Vagina (tissue), 2 donors: ENCODE measurements around the gene LRP2. TPM values are rescaled to one million over a fixed set of nuclear protein-coding genes. Genes with fewer than 3 reads are reported as not detected.
A peak's percentile ranks its signal among the peaks of the same experiment; 100 is the strongest.

Source experiments
- DNase-seq, 2 donors: peaks; one replicate each; pipeline ENCODE4 v3.0.0-alpha.2; 2017; ENCODE audit errors: extremely low spot score in 2 of 2
- H3K27ac ChIP-seq: fragments of 200-600 bp; sonication (generic); one replicate; pipeline ENCODE4 v1.5.1; 2019
- H3K27me3 ChIP-seq: fragments of 200-600 bp; sonication (generic); one replicate; pipeline ENCODE4 v1.5.1; 2019
- H3K36me3 ChIP-seq, 2 donors: fragments of 200-600 bp; sonication (generic); one replicate each; pipeline ENCODE4 v1.5.1; 2017 to 2019
- H3K4me1 ChIP-seq: fragments of 200-600 bp; sonication (generic); one replicate; pipeline ENCODE4 v1.5.1; 2019
- H3K4me3 ChIP-seq, 2 donors: fragments of 200-600 bp; sonication (generic); 1 replicate in 1 of 2; 2 replicates in 1 of 2; pipeline ENCODE4 v1.5.1; 2016 to 2019
- H3K9me3 ChIP-seq: fragments of 200-600 bp; sonication (generic); one replicate; pipeline ENCODE4 v1.5.1; 2019
- POLR2A ChIP-seq, 2 donors: fragments of 450-650 bp; IDR thresholded peaks; one replicate each; pipeline ENCODE4 v1.6.1; 2017; ENCODE audit warnings: antibody characterized with exemption in 2 of 2, mild to moderate bottlenecking in 2 of 2, moderate library complexity in 2 of 2
- POLR2AphosphoS5 ChIP-seq, 2 donors: sonication (generic); formaldehyde crosslinking; IDR thresholded peaks; one replicate each; pipeline ENCODE4 v1.9.0; 2017; ENCODE audit warnings: antibody characterized with exemption in 2 of 2, mild to moderate bottlenecking in 2 of 2, low read depth in 1 of 2; ENCODE audit not compliant: insufficient read depth in 1 of 2
- intact Hi-C: fragments of 100-400 bp; cut with DNase I; formaldehyde crosslinking; loops from one replicate; pipeline ENCODE4 v1.15.1; 2023
- total RNA-seq: library from RNA; depleted of rRNA; stranded (reverse); fragments of >200 nt; gene quantifications from one replicate; pipeline ENCODE4 v1.2.3, GENCODE V29; 2016
- TF ChIP-seq, protein P1 (sequence below), 3 experiments: fragments of 450-650 bp in 2 of 3; fragments of 200-600 bp in 1 of 3; sonication (generic) in 1 of 3; IDR thresholded peaks; one replicate each; pipeline ENCODE4 v1.5.1; 2017 to 2019; ENCODE audit warnings: antibody characterized with exemption in 3 of 3, mild to moderate bottlenecking in 2 of 3, moderate library complexity in 2 of 3

The LRP2 gene
- total RNA-seq, 1 donor from 2014 or later, result not detected

DNA sequence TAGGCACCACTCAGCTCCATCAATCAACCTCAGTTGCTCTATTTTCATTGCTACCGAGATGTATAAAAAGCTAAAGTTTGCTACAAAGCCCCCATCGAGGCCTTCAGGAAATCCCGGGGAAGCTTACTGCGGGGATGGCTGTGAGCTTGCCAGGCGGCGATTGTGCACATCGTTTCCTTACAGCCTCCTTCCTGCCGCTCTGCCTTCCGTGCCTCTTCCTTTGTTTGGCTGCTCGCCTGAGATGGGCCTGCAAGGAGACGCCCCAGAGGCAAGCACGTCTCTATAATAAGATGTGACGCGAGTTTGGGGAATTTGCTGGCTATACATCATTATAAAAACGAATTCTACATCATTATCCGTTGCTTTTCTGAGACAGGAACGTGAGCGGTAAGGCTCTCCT lies 251.4 kb downstream of the LRP2 start:
- Histone ChIP-seq H3K27me3 (no peaks in the 10 kb centered on the region), H3K36me3 (no peaks in the 10 kb centered on the region), H3K4me3 (no peak overlapping the region), H3K4me1 (peaks cover 11% of the 10 kb centered on the region), H3K27ac (no peak overlapping the region), H3K9me3 (no peaks in the 10 kb centered on the region)
- intact Hi-C loops, result no loop called here
- TF ChIP-seq POLR2A (IDR thresholded peaks at IDR 0.05), result no peak
- no peak for DNase-seq

DNA sequence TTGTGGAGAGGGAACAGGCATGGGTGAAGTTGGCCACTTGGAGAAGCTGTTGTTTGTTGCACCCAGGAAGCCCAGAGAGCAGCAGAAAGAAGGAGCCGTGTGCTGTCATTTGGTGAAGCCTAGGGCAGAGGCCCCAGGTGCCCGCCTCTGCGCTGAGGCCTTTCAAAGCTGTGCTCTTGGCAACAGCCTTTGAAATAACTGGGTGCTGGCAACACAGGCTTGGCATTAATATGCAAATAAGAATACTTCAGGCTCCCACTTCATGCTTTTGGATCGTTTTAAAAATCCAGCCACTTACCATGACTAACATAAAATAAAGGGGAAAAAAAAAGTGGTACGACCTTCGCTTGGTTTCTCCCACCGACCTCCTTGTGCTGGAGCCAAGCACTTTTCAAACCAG lies 251.9 kb downstream of the LRP2 start:
- H3K4me1 ChIP-seq, result peaks cover 11% of the 10 kb centered on the region
- TF ChIP-seq POLR2A (IDR thresholded peaks at IDR 0.05) (no peak), POLR2AphosphoS5 (IDR thresholded peaks at IDR 0.05; ENCODE audit: insufficient read depth in 1 of 2, low read depth in 1 of 2) (no peak)
- TF ChIP-seq, protein P1, sequence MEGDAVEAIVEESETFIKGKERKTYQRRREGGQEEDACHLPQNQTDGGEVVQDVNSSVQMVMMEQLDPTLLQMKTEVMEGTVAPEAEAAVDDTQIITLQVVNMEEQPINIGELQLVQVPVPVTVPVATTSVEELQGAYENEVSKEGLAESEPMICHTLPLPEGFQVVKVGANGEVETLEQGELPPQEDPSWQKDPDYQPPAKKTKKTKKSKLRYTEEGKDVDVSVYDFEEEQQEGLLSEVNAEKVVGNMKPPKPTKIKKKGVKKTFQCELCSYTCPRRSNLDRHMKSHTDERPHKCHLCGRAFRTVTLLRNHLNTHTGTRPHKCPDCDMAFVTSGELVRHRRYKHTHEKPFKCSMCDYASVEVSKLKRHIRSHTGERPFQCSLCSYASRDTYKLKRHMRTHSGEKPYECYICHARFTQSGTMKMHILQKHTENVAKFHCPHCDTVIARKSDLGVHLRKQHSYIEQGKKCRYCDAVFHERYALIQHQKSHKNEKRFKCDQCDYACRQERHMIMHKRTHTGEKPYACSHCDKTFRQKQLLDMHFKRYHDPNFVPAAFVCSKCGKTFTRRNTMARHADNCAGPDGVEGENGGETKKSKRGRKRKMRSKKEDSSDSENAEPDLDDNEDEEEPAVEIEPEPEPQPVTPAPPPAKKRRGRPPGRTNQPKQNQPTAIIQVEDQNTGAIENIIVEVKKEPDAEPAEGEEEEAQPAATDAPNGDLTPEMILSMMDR (IDR thresholded peaks at IDR 0.05), result no peak
- intact Hi-C loops, result no loop called here
- no peaks in the 10 kb centered on the region for H3K36me3 ChIP-seq
- no peak for DNase-seq
- no peaks in the 10 kb centered on the region for H3K27me3 ChIP-seq
- H3K27ac ChIP-seq, result no peak overlapping the region
- H3K4me3 ChIP-seq, result no peak overlapping the region
- no peaks in the 10 kb centered on the region for H3K9me3 ChIP-seq

DNA sequence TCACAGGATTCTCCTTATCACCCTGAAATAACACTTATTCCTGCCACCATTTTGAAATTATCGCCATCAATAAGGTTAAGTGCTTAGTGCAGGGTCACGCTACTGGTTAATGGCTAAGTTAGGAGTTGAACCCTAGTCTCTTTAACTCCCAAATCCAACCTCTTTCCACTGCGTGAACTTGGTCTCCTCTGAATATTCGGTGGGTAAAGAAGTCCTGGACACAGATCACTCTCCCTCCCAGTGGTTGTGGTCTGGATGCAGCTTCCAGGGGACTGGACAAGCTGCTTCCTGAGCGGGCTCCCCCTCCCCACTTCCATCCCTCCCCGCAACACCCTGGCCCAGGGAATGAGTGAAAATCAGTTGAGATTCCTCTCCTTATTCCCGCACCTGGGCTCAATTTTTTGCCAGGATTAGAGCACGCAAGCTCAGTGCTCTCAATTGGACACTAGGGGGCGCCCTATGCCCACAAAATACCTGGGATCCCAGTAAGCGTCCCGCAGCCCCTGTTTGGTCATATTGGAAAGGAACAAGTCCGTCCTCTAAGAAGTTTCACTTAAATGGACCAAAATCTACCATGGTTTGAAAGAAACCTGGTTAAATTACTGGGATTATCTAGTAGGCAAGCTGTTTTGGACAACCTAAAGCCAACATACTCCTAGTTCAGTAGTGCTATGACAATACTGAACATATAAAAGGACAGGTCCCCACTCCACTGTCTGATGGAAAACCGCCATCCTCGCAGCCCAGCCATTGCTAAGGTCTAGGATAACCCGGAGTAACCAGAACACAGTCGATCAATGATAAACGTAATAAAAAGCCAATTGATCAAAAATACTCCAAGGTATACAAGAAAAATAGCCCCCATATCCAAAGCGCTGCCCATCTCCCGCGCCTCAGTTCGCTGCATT lies 252.6 kb downstream of the LRP2 start:
- intact Hi-C loops, result no loop called here
- no peaks in the 10 kb centered on the region for H3K27me3 ChIP-seq
- no peaks in the 10 kb centered on the region for H3K36me3 ChIP-seq
- TF ChIP-seq POLR2A (IDR thresholded peaks at IDR 0.05) (no peak), POLR2AphosphoS5 (IDR thresholded peaks at IDR 0.05; ENCODE audit: insufficient read depth in 1 of 2, low read depth in 1 of 2) (no peak)
- TF ChIP-seq, protein P1 (IDR thresholded peaks at IDR 0.05), result peak; percentile 59 to 69 (median 66)
- DNase-seq, result no peak
- H3K4me3 ChIP-seq, result no peak overlapping the region
- no peaks in the 10 kb centered on the region for H3K9me3 ChIP-seq
- H3K27ac ChIP-seq, result no peak overlapping the region
- peaks cover 11% of the 10 kb centered on the region for H3K4me1 ChIP-seq

DNA sequence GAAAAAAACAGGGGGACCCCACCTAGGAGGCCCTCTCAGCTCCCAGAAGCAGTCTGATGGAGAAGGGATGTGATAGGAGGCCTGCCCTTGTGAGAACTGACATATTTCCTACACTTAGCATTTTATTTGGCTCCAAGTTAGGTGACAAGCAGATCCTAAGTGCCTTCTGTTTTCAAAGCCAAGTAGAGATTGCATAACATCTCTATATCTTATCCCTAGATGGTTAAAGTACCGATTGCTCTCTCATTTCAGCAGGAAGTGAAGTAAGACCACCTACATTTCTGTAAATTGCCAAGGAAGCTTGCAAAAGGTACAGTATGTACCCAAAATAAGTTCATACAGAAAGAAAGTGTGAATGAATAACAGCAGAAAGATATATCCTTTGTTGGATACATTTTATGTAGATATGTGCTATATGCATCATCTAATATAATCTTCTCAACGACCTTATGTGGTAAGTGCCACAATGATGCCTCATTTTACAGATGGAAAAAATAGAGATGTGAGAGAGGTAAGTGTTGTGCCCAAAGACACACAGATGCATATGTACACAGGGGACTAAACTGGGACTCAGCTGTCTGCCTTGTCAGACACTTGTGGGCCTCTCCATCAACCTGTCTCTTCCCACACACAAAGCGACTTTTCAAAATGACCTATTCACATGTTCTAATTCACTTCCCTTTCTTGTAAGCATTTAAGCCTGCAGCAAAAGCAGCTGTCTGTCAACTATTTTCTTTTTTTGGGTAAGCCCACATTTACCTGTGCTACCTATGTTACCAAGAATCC lies 254.0 kb downstream of the LRP2 start:
- Histone ChIP-seq H3K4me3 (no peak overlapping the region), H3K36me3 (no peaks in the 10 kb centered on the region), H3K9me3 (no peaks in the 10 kb centered on the region), H3K27me3 (no peaks in the 10 kb centered on the region), H3K4me1 (peaks cover 11% of the 10 kb centered on the region), H3K27ac (no peak overlapping the region)
- intact Hi-C loops, result no loop called here
- DNase-seq, result no peak
- TF ChIP-seq, protein P1 (IDR thresholded peaks at IDR 0.05), result no peak
- TF ChIP-seq POLR2AphosphoS5 (IDR thresholded peaks at IDR 0.05; ENCODE audit: insufficient read depth in 1 of 2, low read depth in 1 of 2) (no peak), POLR2A (IDR thresholded peaks at IDR 0.05) (no peak)

DNA sequence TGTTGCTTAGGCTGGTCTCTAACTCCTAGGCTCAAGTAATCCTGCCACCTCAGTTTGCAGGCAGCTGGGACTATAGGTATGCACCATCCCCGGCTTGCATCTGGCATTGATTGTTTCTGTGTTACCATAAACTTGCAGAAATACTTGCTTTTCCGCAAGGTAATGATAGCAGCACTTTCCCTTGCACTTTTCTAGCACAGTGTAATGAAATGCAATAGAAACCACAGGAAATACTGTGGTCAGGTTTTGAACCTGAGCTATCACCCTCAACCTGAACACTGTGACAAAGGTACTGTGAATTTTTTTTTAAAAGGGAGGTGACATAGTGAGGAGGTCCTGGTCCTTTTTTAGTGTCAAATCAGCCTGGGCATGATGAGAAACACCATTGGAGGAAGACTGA lies 254.7 kb downstream of the LRP2 start:
- Histone ChIP-seq H3K4me1 (peaks cover 11% of the 10 kb centered on the region), H3K4me3 (no peak overlapping the region), H3K9me3 (no peaks in the 10 kb centered on the region), H3K36me3 (no peaks in the 10 kb centered on the region), H3K27me3 (no peaks in the 10 kb centered on the region), H3K27ac (no peak overlapping the region)
- intact Hi-C loops, result no loop called here
- TF ChIP-seq, protein P1 (IDR thresholded peaks at IDR 0.05), result no peak
- TF ChIP-seq POLR2A (IDR thresholded peaks at IDR 0.05) (no peak), POLR2AphosphoS5 (IDR thresholded peaks at IDR 0.05; ENCODE audit: insufficient read depth in 1 of 2, low read depth in 1 of 2) (no peak)
- no peak for DNase-seq
